RWPE1 (cell line): ENCODE data around the gene RAPGEF5.

Experiments used
- CTCF ChIA-PET: fragments of 350-600 bp; sonication (Branson Sonifier 250); formaldehyde crosslinking; extraction: SDS; loops from one replicate; lab custom pipeline; 2021; lab: Yijun Ruan, JAX
- POLR2A ChIA-PET: fragments of 400-600 bp; formaldehyde crosslinking; extraction: SDS; loops from one replicate; lab custom pipeline; 2020; ENCODE audit warnings: antibody characterized with exemption; ENCODE audit not compliant: low non-redundant PET; lab: Yijun Ruan, JAX
- DNase-seq: peaks from one replicate; pipeline ENCODE4 v3.0.0; 2012; ENCODE audit warnings: low spot score
- H3K27ac ChIP-seq: fragments of 450-650 bp; 2 replicates; pipeline ENCODE4 v1.5.1; 2017
- TF ChIP-seq, protein P1 (sequence below): fragments of 450-650 bp; conservative IDR thresholded peaks from 2 replicates; pipeline ENCODE4 v1.5.1; 2017; ENCODE audit warnings: low read depth, mild to moderate bottlenecking

RAPGEF5 gene

GRCh38 chr7:22166928-22167327, 190.0 kb downstream of the RAPGEF5 start:
- DNase-seq, result no peak
- CTCF ChIA-PET, result no interaction called here
- H3K27ac ChIP-seq, result no peak overlapping the region
- POLR2A ChIA-PET, result no interaction called here
- TF ChIP-seq, protein P1, sequence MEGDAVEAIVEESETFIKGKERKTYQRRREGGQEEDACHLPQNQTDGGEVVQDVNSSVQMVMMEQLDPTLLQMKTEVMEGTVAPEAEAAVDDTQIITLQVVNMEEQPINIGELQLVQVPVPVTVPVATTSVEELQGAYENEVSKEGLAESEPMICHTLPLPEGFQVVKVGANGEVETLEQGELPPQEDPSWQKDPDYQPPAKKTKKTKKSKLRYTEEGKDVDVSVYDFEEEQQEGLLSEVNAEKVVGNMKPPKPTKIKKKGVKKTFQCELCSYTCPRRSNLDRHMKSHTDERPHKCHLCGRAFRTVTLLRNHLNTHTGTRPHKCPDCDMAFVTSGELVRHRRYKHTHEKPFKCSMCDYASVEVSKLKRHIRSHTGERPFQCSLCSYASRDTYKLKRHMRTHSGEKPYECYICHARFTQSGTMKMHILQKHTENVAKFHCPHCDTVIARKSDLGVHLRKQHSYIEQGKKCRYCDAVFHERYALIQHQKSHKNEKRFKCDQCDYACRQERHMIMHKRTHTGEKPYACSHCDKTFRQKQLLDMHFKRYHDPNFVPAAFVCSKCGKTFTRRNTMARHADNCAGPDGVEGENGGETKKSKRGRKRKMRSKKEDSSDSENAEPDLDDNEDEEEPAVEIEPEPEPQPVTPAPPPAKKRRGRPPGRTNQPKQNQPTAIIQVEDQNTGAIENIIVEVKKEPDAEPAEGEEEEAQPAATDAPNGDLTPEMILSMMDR, result no peak

DNA sequence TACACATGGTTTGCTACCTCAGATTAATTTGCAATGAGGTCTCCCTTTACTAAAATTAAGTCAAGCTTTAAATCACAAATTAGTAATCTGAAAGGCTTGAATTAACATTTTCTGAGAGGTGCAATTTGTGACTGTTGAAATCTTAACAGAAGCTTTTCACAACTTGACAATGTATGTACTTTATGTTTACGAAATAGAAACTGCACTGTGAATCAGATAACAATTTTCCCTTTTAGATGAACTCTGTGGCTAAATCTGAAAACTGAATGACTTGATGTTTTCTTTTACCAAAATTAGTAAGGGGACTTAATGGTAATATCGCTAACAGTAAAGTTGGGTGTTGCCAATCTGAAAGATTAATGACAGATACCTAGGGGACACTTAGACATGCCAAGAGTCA, 197.6 kb downstream of the RAPGEF5 start:
- no peak overlapping the region for H3K27ac ChIP-seq
- TF ChIP-seq, protein P1, result no peak
- DNase-seq, result no peak
- POLR2A ChIA-PET, result no interaction called here
- CTCF ChIA-PET, result no interaction called here

DNA sequence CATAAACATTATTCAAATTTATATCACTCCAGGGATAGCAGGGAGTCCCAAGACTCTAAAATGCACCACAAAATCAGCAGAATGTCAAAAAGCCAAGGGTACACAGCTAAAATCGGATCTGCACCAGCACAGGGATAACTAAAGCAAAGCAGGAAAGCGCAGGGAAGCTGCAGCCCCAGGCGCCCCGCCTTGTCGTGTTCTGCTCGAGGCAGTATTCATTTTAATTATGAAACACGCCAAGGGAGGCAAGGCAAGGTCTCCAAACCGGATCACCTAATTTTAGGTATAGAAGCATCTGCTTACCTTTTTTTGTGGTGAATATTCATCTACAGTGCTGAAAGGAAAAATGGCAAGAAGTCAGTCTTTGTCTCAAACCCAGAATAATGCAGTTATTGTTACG, 199.4 kb downstream of the RAPGEF5 start:
- no peak for DNase-seq
- H3K27ac ChIP-seq, result no peak overlapping the region
- ChIA-PET POLR2A (no interaction called here), CTCF (interaction anchor here (0.6 kb wide), 1 partner anchor 334 kb away, joined by 4 read pairs; no protein-coding TSS in a partner anchor)
- TF ChIP-seq, protein P1, result no peak

DNA sequence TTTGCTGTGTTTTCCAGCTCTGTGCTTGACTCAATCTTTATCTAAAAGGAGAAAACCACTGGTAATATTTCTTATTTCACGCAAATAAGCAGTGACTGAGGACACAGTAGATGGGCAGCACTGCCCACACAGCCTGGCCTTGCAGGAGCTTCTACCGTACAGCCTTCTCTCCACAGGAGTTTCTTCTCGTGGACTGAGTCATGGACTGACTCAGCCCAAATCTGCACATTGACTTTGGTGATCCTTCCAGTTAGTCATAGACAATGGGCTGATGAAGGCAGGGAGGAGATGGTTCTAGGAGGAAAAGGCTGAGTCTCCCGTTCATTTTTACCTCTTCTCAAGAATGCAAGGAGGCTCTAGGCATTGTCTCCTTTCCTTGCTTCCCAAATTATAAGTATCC, 200.7 kb downstream of the RAPGEF5 start:
- ChIA-PET POLR2A (no interaction called here), CTCF (interaction anchor here (0.6 kb wide), 1 partner anchor 21 kb away, joined by 3 read pairs; no protein-coding TSS in a partner anchor)
- no peak overlapping the region for H3K27ac ChIP-seq
- peak; percentile 67 for DNase-seq
- TF ChIP-seq, protein P1, result no peak

DNA sequence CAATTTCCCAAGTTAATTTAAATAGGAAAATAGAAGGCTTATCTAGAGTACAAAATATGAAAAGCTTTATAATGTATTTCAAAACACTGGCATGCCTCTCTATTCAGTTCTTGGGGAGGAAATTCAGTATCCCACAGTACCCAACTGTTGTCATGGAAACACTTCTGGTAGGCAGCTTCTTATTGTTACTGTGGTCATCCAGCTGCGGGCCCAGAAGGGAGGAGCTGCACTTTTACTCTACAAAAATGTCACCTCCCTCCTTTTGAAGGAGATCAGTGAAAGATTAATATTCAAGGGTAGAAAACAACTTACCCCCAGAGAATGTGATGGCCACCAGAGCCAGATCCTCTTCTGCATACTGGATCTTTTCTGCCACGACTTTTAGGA, 202.8 kb downstream of the RAPGEF5 start:
- TF ChIP-seq, protein P1, result no peak
- ChIA-PET POLR2A (no interaction called here), CTCF (interaction anchor here (0.5 to 0.7 kb wide), 3 partner anchors 25 to 148 kb away, joined by 3 to 4 read pairs (median 3); no protein-coding TSS in a partner anchor)
- DNase-seq, result no peak
- H3K27ac ChIP-seq, result no peak overlapping the region

DNA sequence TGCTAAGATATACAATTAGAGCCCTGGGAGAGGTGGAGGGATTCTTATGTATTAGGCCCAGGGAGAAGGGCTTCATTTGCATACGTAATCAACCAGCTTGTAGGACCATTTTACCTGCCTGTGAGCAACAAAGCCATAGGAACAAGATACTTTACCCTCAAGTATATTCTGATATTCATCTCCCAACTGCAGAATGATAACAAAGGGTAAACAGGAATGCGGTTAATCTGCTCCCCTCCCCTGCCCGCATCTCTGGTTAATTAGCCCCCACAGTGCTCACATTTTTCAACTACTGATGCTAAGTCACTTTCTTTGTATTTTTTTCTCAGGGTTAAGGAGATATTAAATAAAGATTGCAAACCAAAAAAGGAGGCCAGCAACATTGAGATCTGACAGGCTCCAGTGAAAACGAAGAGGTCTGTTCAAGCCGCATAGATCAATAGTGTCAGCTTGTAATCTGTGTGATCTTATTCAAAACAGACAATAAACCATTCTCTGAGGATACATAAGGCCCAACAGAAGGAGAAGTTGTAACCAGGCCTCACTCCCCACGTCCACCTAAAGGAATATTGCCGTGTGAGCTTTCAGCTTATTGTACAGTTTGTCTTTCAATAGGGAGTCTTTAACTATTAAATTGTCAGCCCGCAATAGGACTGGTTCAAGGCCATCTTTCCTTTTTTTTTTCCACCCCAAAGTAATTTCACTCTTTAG, 203.4 kb downstream of the RAPGEF5 start:
- no peak for DNase-seq
- ChIA-PET POLR2A (no interaction called here), CTCF (interaction anchor here (0.6 to 1.1 kb wide), 3 partner anchors 71 to 149 kb away, joined by 3 to 4 read pairs (median 3); no protein-coding TSS in a partner anchor)
- TF ChIP-seq, protein P1, result no peak
- H3K27ac ChIP-seq, result no peak overlapping the region
